Ramos (cell line): Measurements from ENCODE around the gene MXI1.
"Not testable (repeated sequence)": the region's sequence is repeated elsewhere in the genome, so short reads cannot be mapped to it uniquely, and the experiment has no call there.

Experiments
- in situ Hi-C: fragments of 300-500 bp; cut with MboI; formaldehyde crosslinking; loops from one replicate; pipeline ENCODE4 v1.14.3; 2022; ENCODE audit warnings: low sequenced_read_pairs; ENCODE audit not compliant: unreplicated experiment

The MXI1 gene

DNA sequence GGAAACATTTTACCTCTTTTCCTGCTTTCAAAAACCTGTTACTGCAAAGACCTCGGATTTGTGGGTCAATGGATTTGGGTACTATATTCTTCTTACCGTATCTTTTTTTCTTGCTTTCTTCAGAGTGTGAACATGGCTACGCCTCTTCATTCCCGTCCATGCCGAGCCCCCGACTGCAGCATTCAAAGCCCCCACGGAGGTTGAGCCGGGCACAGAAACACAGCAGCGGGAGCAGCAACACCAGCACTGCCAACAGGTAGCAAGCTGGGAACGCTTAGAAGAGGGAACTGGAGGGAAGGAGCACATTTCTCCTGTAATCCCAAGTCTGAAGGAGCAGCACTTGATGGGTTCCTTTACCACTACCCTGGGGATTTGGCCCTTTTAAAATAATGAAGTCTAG is 20.7 kb downstream of the MXI1 start:
- in situ Hi-C loops, result no loop called here

DNA sequence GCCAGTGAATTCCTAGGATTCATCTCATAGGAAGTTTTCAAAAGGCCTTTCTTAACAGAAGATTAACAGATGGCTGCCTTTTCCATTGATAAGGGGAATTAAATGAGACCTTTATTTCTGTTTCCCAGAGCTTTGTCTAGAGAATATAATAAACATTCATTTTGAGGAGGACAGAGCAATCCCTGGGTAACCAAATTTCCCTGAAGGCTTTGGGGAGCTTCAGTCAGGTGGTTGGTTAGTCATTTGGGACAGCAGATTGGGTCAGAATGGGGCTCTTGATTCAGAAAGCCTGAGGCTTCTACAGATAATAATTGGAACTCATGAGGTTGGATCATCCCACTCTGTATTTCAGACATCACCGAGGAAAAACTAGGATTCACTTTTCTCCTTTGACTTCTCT is 21.8 kb downstream of the MXI1 start:
- in situ Hi-C loops, result no loop called here

DNA sequence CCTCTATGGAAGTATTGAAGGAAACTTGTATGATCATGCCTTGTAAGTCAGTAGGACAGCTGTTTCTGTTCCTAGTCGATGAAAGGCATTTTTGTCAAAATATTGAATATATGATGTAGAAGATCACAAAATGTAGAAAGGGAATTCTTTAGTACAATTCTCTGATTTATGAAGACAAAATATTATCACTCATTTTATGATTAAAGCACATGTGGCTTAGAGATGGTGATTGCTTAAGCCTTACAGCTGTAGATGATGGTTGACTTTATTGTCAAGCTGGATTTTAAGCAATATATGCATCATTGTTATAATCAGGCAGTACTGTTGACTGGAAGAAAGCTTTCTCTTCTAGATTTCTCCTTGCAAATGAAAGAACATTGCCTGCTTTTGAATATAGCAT is 26.4 kb downstream of the MXI1 start:
- in situ Hi-C loops, result no loop called here

DNA sequence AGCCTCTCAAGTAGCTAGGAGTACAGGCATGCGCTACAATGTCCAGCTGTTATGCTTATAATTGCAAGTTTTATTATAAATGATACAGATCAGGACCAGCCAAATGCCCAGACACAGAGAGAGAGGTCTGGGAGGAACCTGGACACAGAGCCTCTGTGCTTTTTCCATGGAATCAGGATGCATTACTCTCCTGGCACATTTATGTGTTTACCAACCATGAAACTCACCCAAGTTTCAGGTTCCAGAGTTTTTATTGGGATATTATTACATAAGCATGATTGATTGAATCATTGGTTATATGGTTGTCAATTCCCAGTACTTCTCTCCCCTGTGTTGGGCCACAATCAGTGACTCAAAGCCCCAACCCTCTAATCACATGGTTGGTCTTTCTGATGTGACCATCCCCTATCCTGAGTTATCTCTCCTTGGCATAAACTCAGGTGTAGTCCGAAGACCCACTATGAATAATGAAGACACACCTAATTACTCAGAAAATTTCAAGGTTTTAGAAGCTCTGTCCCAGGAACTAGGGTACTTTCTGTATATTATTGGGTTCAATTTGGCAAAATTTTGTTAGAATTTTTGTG is 30.6 kb downstream of the MXI1 start:
- in situ Hi-C loops, result no loop called here

DNA sequence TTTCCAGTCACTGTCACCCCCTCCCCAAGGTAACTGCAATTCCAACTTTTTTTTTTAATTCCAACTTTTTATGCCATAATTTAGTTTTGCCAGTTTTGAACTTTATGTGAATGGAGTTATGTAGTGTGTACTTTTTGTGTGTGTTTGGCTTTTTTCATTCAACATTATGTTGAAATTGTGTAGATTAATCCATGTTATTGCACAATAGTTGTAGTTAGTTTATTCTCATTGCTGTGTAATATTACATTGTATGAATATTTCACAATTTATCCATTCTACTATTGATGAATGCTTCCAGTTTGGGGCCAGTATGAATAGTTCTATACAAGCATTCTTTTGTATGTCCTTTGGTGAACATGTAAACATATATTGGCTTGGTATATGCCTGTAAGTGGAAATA is 32.5 kb downstream of the MXI1 start:
- in situ Hi-C loops, result no loop called here

DNA sequence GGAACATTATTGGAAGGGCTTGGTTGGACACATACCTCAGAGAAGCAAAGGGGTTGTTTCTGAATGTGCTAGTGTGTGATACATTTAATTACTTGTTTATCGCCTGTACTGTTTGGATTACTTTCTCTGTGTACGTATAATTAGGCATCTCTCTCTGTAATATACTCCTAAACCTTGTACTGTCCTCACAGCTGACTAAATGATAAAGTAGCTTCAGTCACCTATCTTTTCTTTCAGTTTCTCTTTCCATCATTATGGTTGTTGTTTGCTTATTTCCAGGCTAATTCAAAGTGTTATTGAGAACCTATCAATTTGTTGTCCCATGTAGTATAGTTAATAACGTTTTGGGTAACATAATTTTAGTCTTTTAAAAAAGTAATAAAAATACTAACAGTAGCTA is 34.0 kb downstream of the MXI1 start:
- in situ Hi-C loops, result no loop called here

DNA sequence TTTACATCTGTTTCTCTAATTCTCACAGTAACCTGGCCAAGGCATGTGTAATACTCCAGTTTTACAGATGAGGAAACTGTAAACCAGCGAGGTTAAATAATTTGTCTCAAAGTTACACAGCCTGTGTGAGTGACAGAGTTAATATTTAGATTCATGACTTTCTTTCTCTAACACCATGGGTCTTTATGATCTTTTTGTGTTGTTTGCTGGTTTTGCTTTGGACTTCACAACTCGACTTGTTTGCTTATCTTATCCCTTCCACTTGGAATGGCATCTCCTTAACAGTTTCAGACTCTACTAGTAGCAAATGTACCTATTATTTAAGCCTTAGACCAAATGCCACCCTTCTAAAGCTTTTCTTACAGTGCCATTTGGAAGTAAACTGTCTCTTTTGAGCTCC is 34.4 kb downstream of the MXI1 start:
- in situ Hi-C loops, result no loop called here

DNA sequence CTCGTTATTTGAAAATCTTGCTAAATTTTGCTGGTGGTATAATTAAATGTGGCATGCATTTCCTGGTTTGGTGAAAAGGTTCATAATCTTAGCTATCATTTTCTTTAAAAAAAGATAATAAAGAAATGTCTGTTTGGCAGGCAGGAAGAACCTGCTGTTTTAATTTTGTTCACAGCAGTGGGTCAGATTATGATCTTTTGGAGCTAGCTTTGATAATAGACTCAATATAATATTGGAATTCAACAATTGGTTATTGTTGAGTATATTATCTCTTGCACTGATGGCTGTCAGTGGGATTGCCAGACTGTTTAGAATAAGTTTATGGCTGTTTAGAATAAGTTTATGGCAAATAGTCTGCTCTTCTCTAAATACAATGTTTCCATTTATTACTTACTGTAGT is 35.1 kb downstream of the MXI1 start:
- in situ Hi-C loops, result no loop called here

DNA sequence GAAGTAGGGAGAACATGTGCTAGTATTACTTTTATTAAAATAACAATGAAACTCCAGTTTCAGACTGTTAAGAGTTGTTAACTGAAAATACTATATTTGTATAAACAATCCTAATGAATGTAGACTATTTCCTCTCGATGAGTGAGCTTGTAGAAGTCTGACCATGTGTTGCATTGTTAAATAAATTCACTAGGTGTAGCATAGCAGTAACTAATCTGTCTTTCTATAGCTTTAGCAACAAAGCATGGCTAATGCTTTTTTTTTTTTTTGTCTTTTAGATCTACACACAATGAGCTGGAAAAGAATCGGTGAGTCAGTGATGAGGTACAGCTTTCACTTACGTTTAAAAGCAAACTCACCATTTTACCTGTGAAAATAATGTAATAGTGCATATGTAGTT is 37.1 kb downstream of the MXI1 start:
- in situ Hi-C loops, result no loop called here

DNA sequence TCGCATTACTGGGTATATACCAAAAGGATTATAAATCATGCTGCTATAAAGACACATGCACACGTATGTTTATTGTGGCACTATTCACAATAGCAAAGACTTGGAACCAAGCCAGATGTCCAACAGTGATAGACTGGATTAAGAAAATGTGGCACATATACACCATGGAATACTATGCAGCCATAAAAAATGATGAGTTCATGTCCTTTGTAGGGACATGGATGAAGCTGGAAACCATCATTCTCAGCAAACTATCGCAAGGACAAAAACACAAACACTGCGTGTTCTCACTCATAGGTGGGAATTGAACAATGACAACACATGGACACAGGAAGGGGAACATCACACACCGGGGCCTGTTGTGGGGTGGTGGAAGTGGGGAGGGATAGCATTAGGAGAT is 40.4 kb downstream of the MXI1 start:
- in situ Hi-C loops, result not testable (repeated sequence)

DNA sequence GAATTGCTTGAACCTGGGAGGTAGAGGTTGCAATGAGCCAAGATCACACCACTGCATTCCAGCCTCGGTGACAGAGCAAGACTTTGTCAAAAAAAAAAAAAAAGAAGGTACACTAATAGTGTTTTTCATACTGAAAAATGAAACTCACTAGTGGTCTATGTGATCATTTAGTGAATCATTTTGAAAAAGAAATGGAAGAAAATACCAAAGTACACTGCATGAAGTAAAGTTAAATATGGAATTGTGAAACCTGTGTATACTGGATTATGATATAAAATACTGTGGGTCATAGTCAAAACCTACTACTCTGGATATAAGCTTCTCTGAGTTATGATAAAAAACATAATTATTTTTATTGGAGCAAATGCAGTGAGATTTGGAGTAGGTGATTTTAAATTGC is 42.1 kb downstream of the MXI1 start:
- in situ Hi-C loops, result not testable (repeated sequence)

DNA sequence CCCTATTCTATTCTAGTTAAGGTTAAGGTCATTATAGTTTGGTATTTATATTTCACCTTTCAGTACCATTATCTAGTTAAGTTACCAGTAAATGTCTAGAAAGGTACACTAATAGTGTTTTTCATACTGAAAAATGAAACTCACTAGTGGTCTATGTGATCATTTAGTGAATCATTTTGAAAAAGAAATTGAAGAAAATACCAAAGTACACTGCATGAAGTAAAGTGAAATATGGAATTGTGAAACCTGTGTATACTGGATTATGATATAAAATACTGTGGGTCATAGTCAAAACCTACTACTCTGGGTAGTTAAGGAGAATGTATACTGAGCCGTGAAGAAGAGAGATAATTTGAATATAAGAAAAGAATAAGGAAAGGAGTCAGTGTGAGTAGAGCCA is 44.0 kb downstream of the MXI1 start:
- in situ Hi-C loops, result not testable (repeated sequence)

DNA sequence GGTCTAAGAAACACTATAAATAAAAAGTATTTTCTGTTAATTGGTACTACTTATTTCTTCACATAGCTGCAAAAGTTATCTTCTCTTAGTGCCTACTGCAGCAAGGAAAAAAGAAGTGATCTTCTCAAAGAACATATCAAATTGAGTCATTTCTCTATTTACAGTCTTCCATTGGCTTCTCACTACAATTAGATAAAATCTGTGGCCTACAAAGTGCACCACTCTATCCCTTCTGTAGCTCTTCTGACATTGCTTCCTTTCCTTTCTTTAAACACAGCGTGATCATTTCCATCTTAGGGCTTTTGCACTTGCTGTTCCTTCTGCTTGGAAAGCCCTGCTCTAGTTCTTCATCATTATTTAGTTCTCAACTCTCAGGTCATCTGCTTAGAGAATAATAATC is 44.7 kb downstream of the MXI1 start:
- in situ Hi-C loops, result no loop called here

DNA sequence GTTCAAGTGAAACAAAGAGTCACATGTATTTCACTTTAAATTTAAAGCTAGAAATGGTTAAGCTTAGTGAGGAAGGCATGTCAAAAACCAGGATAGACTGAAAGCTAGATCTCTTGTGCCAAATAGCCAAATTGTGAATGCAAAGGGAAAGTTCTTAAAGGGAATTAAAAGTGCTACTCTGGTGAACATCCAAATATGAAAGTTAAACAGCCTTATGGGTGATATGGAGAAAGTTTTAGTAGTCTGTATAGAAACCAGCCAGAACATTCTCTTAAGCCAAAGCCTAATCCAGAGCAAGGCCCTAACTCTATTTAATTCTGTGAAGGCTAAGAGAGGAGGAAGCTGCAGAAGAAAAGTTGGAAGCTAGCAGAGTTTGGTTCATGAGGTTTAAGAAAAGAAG is 47.1 kb downstream of the MXI1 start:
- in situ Hi-C loops, result no loop called here

DNA sequence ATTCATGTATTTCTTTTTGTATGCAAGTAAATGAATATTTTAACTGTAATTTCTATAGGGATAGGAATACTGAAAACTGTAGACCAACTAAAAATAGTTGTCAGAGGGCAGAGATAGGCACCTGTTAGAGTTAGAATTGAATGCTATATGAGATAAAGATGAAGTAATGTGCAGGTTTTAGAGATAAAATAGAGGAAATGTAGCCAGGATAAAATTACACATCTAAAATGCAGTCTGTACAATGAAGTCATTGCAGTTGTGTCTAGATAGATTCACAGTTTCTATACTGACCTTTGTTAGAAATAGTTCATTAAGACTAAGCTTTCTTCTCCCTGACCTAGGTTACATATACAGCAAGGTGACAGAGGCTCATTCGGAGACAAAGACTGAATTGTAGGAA is 51.1 kb downstream of the MXI1 start:
- in situ Hi-C loops, result no loop called here

DNA sequence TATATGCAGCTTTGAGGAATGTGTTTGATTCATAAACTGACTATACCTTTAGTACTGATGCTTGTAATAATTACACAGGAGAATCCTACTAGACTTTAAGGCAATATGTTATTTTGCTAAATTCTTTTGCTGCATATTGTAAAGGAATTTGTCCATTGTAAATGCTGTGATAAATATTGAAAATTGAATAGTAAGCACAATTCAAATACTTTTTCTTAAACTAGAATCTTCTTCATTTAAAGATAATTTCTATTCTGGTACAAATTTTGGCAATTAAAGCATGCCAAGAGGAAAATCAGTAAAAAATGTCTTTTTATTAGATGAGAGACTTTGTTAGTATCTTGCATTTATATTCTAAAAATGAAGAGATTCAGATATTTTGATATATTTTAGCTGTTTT is 51.9 kb downstream of the MXI1 start:
- in situ Hi-C loops, result no loop called here

DNA sequence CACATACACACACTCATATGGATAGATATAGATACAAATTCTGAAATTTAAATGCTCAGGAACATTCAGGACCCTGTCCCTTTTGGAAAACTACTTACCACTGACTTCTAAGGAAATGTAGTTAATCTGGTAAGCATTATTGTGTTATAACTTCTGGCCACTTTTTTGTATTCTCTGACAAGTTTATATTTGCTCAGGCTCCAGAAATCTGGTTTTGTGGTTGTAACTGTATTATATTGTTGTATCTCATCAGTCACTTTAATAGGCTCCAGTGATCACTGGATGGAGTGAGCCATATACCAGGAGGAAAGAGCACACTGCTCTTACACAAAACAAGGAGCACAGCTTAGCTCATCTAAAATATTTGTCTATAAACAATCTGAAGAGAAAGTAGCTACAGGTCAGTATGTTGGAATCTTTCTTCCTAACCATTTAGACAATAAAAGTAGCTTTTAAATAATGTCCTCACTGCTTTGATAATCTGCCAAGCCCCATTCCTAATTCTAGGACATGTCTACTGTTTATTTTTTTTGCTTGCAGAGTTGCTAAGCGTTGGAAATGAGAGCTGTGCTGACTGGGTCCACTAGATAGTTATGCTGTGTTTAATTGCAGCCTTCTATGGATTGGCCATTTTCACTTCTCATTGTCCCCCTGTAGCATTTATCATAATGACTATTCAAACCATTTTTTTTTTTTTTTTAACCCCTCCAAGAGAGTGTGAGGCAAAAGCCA is 53.5 kb downstream of the MXI1 start:
- in situ Hi-C loops, result no loop called here

DNA sequence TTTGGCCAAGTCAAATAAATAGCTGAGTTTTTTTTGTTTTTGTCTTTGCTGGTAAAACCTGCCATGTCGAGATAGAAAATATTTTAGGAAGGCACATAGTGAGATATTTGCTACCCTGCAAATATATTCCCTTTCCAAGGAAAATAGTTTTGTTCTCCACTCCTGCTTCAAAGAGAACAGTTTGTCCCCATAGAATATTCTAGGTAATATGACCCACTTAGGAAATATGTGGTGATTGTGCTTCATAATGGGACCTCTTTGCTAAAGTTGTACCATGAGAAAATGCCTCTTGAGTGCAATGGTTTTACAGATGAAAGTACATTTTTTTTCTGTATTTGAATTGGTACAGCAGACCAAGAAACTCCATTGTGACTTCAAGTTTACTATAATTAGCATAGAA is 55.8 kb downstream of the MXI1 start:
- in situ Hi-C loops, result no loop called here

DNA sequence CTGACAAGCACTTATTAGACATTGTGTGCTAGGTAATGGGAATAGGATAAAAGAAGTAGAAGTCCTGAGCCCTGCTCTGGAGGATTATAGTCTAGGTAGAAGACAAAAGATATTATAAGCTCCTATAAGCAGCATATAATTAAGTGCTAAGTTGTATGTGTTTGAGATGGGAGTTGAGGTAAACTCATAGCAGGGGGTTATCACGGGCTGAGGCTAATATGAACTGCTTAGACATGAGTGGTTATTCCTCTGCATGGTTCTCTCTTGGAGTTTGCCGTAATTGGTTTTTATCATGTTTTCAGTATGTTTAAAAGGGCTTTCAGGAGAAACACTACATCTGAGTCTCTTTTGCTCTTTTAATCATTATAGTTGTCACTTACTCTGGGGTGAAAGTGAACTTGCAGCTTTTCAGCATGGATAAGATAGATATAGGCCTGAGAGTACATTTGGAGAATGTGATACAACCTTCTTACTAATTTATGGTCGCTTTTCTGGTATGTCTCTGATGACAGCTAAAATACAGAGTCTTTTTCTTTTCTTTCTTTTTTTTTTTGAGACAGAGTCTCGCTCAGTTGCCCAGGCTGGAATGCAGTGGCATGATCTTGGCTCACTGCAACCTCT is 58.3 kb downstream of the MXI1 start:
- in situ Hi-C loops, result no loop called here

DNA sequence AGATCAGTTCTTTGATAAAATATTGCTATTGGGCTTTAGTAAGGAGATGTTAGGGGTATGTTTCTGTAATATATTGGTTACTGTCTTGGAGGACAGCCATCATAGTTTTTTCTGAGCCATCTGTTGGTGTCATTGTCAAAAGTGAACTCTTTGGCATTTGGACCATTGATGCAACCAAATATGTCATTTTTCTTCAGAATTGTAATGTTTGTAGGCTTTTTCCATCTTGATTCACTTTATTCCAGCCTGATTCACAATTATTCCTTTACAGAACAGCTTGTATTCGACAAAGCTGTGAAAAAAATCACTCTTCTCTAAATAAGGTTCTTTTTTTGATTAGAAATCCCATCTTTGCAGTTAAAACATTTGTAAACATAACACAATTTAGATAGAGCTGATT is 59.9 kb downstream of the MXI1 start:
- in situ Hi-C loops, result no loop called here

DNA sequence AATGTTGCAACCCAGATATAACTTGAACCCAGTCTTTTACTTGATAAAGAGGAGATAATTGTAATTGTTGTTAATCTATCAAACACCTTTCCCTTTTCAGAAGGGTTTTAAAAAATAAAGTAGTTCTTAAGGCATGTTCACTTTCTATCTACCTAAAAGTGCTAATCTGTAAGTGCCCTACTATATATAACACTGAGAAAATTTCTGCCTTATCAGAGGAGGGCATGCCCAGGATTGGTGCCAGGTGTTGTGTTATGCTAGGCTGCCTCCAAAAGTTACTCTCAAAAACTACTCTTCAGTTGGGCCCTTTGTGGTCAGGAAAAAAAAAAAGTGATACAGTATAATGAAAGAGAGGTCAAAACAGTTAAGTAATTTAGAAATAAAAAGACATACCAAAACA is 61.0 kb downstream of the MXI1 start:
- in situ Hi-C loops, result no loop called here

DNA sequence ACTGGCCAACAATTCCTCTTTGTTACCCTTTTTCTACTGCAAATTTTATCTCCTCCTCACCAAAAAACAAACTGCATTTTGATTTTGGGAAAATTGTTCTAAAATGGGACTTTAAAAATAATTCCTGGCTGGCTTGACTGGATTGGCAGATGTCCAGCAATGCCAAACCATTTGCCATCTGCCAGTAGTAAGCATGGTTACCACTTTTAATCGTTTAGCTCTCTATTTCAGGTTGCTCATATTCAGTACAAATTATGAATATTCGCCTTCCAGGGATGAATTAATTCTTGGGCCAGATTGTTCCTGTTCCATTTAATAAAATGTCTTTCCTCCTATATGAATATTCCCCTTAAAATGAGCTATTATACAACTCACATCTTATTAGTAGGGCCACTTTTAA is 61.6 kb downstream of the MXI1 start:
- in situ Hi-C loops, result no loop called here
